T-helper 9 cell (primary cell): Measurements from ENCODE around the gene FILIP1L.

Experiments
- DNase-seq: peaks from one replicate; pipeline ENCODE4 v3.0.0-alpha.2; 2020

FILIP1L gene

GRCh38 chr3:100124201-100124761, 10.0 kb upstream of the FILIP1L start:
- DNase-seq, result no peak

DNA sequence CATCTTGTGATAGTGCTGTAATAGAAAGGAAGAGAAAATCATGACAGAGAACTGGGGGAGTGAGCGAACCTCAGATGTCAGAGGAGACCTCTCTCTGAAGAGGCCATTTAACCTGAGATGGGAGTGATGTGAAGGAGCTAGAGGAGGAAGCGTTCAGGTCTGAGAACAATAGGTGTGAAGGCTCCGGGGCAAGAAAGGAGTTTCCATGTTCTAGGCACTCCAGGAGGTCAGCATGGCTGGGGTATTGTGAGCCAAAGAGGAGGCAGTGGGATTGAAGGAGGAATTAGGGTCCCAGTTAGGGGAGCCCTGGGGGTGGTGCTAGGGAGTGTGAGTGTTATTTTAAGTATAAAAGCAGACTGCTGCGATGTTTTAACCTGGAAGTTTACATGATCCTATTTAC, 8.8 kb upstream of the FILIP1L start:
- DNase-seq, result no peak

- no peak for DNase-seq
Measured at GRCh38 chr3:100122321-100122720, 8.0 kb upstream of the FILIP1L start.

- no peak for DNase-seq
Measured at GRCh38 chr3:100120693-100121092, 6.4 kb upstream of the FILIP1L start.

- DNase-seq, result no peak
Measured at GRCh38 chr3:100120012-100120411, 5.7 kb upstream of the FILIP1L start.

GRCh38 chr3:100117093-100117492, 2.8 kb upstream of the FILIP1L start:
- no peak for DNase-seq

DNA sequence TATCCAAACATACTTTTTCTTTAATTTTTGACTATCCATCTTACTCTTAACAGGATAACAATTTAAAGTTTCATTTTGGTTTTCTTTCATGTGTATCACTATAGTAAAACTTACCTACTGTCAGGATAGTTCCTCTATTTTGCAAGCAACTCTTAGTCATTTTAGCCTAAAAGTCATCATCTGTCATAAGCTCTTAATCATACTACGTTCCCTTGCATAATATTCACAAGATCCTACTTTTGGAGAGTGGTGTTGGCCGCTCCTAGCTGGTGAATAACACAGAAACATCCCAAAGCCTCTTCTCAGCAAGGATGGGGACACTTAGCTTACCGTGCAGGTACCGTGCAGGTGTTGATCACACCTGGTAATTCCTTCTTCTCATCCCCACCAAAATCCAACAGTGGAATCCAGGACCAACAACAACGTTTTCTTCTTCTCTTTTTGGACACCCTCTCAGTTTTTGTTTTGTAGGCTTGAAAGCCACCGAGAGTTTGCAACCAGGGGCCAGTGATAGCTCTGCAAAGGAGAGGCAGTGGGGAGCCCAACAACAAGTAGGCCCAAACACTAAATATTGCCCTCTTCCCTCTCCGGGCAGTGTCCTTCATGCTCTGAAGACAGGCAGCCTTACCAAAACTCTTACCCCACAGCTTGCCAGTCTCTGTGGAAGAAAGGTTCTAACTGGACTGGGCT, 433 bp downstream of the FILIP1L start:
- DNase-seq, result no peak

GRCh38 chr3:100111728-100112127, 2.6 kb downstream of the FILIP1L start:
- DNase-seq, result no peak

DNA sequence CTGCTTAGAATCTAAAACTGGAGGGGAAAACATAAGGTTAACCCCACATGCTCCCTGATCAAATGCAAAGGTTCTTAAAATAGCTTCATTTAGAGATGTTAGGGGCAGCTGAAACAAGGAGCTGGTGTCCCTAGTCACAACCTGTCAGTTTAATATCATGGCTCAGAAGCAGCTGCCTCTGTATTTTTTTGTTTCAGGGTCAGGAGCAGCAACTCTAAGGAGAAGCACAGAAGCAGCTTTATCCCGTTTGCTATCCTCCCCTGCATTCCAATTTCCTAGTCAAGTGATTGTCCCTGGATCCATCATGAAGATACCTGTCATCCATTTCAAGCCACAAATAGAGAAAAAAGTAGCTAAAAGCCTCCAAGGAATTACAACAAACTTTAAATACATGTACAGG, 4.1 kb downstream of the FILIP1L start:
- DNase-seq, result no peak

DNA sequence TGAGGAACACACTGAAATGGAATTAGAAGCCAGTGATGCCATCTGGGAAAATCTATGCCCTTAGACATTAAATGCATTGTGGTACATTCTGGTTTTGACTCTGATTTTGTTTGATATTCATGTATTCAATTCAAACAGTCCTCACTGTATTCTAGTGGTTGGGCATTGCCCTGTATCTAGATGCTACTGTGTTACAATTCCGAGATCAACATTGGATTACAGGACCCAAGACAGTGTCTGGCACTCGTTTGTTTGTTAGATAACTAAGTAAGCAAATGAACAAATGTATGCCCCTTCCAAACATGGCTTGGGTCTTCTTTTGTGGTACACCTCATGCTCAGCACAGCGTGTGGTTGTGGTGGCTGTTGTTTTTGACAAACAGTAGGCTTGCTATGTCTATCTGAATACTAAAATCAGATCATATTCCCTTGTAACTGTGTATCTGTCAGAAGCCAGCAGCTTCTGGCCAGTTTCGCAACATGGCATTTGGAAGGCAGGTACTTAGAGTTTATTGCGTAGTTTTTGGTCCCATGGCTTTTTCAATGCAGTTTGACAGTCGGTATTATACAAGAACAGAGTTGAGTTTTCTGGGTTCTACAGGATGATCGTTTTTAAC, 5.7 kb downstream of the FILIP1L start:
- no peak for DNase-seq

GRCh38 chr3:100107221-100107814, 7.0 kb downstream of the FILIP1L start:
- no peak for DNase-seq

GRCh38 chr3:100106531-100107141, 7.7 kb downstream of the FILIP1L start:
- DNase-seq, result no peak

- DNase-seq, result no peak
Measured at GRCh38 chr3:100106094-100106493, 8.2 kb downstream of the FILIP1L start.

DNA sequence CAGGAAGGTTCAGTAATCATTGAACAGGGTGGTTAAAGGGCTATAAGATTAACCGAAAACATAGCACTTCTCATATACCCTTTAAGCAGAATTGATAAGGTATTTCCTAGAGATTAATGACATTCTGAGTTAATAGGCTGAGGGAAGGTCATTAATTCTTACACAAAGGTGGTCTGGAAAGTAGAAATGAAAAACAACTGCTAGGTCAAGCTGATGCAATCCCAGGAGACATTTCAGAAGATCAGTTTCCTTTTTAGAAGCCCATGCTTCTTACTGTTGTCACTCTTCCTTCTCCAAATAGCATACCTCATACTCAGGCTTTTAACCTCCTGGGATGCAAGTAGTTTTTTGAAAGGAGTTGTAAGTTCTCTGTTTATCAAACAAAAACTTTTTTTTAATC, 8.8 kb downstream of the FILIP1L start:
- no peak for DNase-seq

DNA sequence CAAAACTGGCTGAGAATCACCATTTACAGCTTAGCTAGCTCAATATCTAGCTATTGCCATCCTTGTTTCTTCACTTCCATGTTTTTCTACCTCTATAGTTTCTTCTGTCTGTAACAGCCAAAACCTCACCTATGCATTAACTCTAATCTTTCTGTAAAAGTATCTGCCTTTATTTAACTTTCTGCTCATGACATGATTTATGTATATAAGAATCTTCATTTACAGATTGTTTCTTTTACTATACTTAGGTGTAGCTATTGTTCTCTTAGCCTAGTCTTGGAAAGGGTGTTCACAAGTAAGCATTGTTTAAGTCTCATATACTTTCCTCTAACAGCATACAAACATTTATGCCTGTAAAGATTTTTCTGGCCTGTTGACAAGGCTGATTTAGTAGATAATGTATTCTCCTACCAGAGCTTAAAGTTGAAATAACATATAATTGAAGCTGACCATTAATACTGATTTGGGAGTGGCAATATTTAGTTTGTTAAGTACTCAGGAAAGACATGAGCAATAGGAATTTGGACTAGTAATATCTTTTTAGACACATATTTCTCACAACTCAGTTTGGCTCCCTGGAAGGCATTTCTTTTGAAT, 9.4 kb downstream of the FILIP1L start:
- DNase-seq, result no peak

- DNase-seq, result no peak
Measured at GRCh38 chr3:100104442-100104798, 9.9 kb downstream of the FILIP1L start.

GRCh38 chr3:100103558-100104441, 10.5 kb downstream of the FILIP1L start:
- DNase-seq, result no peak

DNA sequence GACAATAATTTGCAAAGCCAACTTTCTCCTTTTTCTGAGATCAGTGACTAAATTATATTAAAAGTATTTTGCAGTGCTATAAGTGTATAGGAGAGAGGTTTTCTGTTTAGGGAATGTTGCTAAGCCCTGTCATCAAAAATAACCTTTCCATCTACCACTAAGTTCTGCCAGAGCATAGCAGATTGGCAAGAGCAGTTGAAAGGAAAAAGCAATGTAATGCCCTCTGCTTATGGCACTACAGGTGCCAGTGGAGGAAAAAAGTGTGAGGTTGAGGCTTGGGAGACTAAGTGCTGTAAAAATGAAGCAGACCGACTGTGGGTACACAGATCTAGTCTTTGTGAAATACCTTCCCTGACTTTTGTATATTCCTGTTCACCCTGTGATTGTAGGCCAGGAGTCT, 11.5 kb downstream of the FILIP1L start:
- DNase-seq, result no peak

DNA sequence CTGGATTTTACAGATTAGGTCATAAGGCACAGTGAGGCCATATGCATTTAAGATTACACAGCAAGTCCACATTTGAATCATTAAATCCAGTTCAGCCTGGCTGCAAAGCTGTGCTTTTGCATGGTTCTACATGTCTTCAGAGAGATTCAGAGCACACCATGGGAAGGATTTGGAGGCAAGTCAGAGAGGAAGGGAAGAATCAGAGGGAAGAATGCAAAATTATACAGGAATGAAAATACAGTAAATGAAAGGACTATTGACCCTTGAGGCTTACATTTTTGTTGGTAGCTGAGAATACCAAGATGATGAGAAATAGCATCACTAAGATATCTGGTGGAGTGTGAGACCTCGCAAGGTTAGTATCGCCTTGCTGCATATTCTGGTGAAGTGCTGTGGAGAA, 13.9 kb downstream of the FILIP1L start:
- no peak for DNase-seq

DNA sequence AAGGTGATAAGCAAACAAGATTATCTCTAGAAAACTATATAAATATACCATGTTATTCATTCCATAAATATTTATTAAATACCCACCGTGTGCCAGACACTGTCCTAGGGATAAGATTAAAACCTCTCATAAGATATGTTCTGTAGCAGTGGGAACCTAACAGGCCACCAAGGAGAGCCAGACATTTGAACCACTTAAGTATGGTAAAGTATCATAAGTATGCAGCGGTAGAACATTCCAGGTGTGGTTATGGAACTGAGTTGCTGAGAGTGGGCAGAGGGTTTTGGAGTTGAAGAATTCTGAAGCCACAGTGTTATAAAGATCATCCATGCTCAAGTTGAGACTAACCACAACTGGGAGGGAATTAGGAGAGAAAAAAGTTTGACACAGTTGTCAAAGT, 14.7 kb downstream of the FILIP1L start:
- DNase-seq, result no peak

DNA sequence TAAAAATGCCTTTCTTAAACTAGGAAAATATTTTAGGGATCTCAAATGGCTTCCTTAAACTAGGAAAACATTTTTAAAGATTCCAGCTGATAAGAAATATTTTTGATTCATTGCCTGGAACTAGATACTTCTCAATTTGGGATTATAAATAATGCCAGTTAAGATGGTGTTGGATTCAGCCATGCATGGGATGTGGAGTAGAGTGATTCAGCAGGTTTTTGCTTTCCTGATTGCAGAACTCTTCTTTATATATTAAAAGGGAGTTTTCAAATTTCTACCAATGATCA, 15.6 kb downstream of the FILIP1L start:
- no peak for DNase-seq
